GM10847 (cell line): ENCODE measurements around the gene SPAG17.

ENCODE experiments used
- POLR2A ChIP-seq: IDR thresholded peaks from 2 replicates; pipeline ENCODE4 v1.6.1; 2011; ENCODE audit not compliant: insufficient read length; ENCODE audit errors: extremely low read depth

SPAG17 gene

GRCh38 chr1:118081387-118081786 is 103.6 kb downstream of the SPAG17 start:
- no peak for TF ChIP-seq POLR2A

DNA sequence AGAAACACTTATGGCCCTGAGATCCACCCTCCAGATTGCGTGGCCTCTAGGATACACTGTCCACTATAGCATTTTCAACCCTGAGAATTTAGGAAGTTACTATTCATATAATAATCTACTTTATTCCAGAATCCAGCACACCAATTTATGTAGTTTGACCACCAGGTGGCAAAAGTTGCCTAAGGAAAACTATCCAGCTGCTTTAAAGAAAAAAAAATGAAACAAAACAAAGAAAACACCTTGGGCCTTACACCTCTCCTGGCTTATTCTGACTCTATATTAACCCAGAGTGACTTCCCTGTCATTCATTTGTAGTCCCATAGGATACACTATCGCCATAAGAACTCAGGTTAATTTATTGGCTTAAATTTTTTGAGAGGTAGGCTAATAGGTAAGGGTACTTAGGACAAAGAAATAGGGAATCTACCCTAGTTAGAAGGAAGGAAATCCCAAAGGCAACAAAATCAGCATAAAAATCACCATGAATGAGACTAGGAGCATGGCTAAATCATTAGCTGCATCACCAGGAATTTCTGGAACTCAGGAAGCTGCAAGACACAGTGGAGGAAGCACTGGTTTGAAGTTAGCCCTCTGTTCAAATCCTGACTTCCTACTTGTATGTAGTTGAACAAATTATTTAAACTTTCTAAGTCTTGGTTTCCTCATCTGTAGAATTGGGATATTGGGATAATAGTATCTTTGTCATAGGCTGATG is 107.5 kb downstream of the SPAG17 start:
- no peak for TF ChIP-seq POLR2A

DNA sequence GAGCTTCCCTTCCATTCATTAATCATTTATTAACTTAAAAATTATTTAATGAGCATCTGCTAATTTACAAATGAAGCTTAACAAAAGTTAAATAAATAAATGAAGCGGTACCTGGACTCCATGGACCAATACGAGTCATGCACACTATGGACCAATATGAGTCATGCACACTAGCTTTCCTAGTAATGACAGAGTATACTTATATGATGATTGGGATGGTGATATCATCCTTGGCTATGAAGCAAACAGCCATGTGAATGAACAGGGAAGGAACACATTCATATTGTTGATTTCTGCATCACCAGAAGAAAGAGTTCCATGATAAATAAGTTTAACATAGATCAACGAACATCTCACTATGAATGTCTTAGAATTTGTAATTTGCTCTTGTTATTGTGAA is 109.9 kb downstream of the SPAG17 start:
- no peak for TF ChIP-seq POLR2A

GRCh38 chr1:118073648-118074435 is 111.2 kb downstream of the SPAG17 start:
- no peak for TF ChIP-seq POLR2A

DNA sequence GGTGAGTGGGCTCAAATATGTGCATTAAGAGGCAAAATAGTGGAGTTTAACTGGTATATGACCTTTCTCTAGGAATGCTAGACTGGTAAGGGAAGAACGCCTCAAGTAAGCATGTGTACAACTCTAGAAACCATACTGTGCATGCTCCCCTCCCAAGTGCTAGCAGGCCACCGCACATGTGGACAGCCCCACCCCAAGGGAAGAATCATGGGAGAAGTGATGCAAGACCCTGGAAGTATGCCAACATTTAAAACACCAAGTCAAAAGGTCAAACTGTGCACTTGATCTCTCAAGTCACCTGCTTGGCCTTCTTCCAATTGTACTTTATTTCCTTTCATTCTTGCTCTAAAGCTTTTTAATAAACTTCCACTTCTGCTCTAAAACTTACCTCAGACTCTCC is 135.0 kb downstream of the SPAG17 start:
- no peak for TF ChIP-seq POLR2A

GRCh38 chr1:118047650-118048224 is 137.3 kb downstream of the SPAG17 start:
- TF ChIP-seq POLR2A: no peak

- no peak for TF ChIP-seq POLR2A
Measured at GRCh38 chr1:118047006-118047649, 137.9 kb downstream of the SPAG17 start.

- no peak for TF ChIP-seq POLR2A
Measured at GRCh38 chr1:118043624-118044023, 141.4 kb downstream of the SPAG17 start.

GRCh38 chr1:118042501-118042900 is 142.5 kb downstream of the SPAG17 start:
- TF ChIP-seq POLR2A: no peak

GRCh38 chr1:118039170-118039569 is 145.9 kb downstream of the SPAG17 start:
- TF ChIP-seq POLR2A: no peak

DNA sequence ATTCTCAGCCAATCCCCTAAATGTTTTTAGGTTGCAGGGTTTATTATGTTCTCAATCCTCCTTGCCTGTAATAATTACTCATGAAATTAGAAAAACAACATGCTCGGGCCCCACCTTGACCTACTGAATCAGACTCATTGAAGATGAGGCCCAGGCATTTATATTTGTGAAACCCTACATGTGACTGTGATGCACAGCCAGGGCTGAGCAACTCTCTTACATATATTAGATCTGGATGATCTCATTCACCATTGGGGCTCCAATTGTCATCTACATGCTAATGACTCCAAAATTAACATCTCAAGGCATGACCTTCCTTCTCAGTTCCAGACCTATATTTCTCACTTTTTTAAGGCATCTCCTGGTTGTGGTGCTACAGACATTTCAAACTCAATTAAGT is 152.1 kb downstream of the SPAG17 start:
- TF ChIP-seq POLR2A: no peak

- no peak for TF ChIP-seq POLR2A
Measured at GRCh38 chr1:118028267-118028666, 156.8 kb downstream of the SPAG17 start.

DNA sequence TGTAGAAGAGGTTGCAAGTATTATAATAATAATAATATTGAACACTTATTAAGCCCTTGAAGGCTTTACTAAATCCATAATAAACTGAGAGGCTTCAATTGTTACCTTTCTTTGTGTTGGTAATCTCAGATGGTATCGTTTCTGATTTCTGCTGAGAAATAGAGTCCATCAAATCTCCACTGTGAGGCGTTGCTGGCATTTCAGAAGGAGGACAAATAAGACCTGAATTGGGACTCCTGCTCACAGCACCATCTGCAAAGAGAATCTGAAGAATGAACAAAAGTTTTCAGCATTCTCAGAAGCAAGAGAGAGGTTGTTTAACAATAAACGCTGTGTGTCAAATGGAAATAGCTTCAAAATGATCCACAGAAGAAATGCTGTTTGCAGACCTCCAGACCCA is 161.8 kb downstream of the SPAG17 start:
- no peak for TF ChIP-seq POLR2A

DNA sequence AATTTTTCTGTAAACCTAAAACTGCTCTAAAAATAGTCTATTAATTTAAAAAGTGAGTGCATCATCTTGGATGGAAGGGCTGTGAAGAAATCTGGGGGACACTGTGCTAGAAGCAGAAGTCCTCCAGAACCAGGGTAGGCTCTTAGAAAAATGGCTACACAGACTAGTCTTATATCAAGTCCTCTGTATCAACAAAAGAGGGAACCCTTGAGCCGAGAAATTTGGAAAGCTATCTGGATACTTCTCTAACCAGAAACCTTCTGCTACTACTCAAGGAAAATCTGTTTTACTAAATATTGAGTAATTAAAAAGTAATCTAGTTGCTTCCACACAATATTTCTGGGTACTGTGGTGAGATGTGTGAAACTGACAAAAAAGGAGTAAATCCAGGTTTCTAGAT is 163.4 kb downstream of the SPAG17 start:
- TF ChIP-seq POLR2A: no peak

- TF ChIP-seq POLR2A: no peak
Measured at GRCh38 chr1:118018060-118018459, 167.0 kb downstream of the SPAG17 start.

- TF ChIP-seq POLR2A: no peak
Measured at GRCh38 chr1:118013938-118014337, 171.1 kb downstream of the SPAG17 start.

- no peak for TF ChIP-seq POLR2A
Measured at GRCh38 chr1:118013336-118013735, 171.7 kb downstream of the SPAG17 start.
